Limb (tissue), 2 donors: ENCODE measurements around the gene NUP153.
"Not testable (repeated sequence)": the region's sequence is repeated elsewhere in the genome, so short reads cannot be mapped to it uniquely, and the experiment has no call there.

ENCODE experiments used
- DNase-seq, 2 donors: peaks; one replicate each; pipeline ENCODE4 v3.0.0-alpha.2; 2016; ENCODE audit errors: extremely low spot score in 2 of 2

The NUP153 gene

DNA sequence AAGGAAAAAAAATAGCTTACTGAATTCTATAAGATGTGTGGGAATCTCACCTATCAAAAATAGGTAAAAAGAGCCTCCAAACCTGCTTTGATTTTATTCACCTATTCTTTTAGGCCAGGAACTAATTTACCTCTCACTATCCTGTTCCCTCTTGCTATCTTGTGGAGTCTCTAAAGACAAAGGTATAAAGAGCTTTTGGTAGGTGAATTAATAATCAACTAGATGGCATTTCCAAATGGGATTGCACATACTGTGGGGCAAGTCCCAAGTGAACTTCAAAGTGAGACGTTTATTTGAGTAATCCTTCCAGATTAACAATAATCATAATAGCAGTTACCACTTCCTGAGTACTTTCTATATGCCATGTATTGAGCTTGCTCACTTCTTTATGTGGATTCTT is 103.8 kb downstream of the NUP153 start:
- no peak for DNase-seq

DNA sequence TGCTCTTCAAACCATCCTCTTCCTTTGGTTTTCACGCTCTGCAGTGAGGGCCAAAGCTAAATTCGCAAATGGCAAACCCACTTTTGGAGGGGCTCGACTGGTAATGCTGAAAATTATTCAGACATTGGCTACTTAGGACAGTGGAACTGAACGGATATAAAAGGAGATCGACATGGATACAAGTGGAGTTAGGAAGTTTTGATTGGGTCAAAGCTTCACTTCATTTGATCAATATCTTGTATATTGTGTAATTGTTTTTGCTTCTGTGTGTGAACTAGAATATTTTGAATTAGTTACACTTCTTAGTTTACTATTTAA is 105.4 kb downstream of the NUP153 start:
- DNase-seq: no peak

DNA sequence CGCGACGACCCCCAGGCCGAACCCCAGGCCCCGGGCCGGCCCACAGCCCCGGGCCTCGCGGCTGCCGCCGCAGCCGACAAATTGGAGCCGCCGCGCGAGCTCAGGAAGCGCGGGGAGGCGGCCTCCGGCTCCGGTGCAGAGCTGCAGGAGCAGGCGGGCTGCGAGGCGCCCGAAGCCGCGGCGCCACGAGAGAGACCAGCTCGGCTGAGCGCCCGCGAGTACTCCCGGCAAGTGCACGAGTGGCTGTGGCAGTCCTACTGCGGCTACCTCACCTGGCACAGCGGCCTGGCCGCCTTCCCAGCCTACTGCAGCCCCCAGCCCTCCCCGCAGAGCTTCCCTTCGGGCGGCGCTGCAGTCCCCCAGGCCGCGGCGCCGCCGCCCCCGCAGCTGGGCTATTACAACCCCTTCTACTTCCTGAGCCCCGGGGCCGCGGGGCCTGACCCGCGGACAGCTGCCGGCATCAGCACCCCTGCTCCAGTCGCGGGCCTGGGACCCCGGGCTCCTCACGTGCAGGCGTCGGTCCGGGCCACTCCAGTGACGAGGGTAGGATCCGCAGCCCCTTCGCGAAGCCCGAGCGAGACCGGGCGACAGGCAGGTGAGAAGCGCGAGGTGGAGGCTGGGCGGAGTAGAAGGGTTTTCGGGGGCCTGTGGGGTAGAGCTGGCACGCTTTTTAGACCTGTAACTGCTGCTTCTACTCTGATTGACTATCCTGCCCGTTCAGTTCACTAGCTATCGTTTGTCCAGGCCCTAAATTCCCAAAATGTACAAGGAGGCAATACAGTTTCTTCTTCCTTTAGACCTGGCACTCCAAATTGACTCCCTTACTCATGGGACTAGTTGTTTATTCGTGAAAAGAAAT is 106.0 kb downstream of the NUP153 start:
- peak; percentile 24 to 78 for DNase-seq

DNA sequence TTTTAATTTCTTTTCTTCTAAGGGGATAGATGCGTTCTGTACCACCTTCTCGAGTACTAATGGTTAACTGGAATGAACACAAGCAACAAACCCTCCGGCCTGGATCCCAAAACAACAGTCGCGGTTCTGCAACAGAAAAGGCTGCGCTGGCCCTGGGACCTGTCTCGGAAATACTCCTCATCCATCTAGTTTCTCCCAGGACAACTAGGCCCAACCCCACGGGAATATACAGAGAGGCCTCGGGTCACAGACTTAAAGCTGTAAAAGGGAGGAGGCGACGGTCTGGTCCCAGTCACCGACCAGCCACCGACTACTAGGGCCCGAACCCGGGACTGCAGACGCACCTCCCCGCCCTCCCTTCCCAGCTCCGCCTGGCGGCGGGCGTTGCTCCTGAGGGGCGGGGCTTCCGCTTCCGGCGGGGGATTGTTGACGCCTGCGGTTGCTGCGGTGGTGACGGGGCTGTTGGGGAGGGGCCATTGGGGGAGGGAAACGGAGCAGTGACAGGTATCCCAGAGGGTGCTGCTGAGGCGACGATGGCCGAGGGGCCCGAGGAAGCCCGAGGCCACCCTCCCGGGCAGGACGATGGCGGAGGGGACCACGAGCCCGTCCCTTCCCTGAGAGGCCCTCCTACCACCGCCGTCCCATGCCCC is 106.7 kb downstream of the NUP153 start, which contains the start of gene FAM8A1:
FAM8A1 (plus strand) TSS at position 426 of the 650 bp plus-strand sequence; CDS start at position 534, 108 bp downstream.
- peak; percentile 91 to 97 for DNase-seq

DNA sequence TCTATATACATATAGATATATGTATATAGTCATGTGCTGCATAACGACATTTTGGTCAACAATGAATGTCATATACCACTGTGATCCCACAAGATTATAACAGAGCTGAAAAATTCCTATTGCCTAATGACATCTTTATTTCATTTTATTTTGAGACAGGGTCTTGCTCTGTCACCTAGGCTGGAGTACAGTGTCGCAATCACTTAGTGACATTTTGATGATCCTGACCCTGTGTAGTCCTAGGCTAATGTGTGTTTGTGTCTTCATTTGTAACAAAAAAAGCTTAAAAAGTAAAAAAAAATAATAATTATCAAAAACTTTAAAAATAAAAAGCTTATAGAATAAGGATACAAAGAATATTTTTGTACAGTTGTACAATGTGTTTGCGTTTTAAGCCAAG is 110.6 kb downstream of the NUP153 start:
- no peak for DNase-seq

DNA sequence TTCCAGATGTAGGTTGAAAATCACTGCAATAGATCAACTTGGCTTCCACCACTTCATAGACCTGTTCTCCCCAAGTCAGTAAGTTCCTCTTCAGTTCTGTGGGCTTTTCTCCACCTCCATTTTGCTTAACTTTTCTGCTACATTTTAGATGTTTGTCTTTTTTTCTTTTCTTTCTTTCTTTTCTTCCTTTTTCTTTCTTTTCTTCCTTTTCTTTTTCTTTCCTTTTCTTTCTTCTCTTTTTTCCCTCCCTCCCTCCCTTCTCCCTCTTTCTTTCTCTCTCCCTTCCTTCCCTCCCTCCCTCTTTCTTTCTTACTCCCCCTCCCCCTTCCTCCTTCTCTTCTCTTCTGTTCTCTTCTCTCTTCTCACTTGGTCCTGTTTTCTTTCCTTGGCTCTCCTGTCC is 113.5 kb downstream of the NUP153 start:
- no peak for DNase-seq

DNA sequence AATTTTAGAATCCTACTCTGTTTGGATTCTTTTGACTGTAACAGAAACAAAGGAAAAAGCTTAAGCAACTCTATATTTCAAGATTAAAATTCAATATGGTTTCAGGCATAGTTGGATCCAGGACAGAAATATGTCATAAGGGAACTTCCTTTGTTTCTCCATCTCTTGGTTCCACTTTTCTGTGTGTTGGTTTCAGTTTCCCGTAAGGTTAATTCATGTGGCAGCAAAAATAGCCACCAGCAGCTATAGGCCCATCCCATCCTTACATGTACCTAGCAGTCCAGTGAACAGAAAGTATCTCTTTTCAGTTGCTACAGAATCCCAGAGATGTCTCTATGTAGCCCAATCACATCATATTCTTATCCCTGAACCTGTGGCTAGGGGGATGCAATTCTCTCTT is 115.4 kb downstream of the NUP153 start:
- DNase-seq: no peak

DNA sequence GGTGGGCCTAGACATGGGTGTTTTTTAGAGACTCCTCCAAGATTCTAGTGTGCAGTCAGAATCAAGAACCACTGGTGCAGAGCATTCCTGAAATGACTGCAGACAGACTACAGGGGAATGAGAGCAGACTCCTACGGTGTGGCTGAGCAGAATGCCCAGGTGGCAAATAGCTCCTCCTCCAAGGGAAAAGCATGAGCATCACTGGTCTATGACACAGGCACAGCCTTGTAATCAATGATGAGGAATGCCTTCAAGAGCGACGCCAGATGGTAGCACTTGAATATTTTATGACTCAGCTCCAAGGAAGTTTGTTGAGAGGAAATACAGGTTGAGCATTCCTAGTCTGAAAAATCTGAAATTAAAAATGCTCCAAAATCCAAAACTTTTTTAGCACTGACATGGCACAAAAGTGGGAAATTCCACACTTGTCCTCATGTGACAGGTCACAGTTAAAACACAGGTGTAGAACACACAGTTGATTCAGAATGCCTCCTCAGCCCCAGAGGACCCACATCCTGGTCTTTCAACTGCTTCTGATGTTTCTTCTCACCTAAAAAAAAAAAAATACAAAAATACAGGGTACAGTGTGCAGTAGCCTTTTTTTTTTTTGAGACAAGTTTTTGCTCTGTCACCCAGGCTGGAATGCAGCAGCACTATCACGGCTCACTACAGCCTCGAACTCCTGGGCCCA is 117.2 kb downstream of the NUP153 start:
- peak in 1 of 2 donors; percentile 7 for DNase-seq

DNA sequence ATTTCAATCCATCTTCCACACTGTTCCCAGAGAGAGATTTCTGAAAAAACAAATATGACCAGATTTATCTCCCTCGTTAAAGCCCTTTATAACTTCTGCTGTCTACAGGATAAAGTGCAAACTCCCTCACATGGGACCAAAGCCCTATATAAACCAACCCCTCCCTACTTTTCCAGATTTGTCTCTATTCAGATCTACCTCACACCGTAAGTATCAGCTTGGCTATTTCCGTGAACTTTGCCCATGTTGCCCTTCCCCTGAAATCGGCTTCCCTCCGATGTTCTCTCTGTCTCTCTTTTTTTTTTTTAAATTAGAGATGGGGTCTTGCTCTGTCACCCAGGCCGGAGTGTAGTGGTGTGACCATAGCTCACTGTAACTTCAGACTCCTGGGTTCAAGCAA is 118.7 kb downstream of the NUP153 start:
- no peak for DNase-seq

DNA sequence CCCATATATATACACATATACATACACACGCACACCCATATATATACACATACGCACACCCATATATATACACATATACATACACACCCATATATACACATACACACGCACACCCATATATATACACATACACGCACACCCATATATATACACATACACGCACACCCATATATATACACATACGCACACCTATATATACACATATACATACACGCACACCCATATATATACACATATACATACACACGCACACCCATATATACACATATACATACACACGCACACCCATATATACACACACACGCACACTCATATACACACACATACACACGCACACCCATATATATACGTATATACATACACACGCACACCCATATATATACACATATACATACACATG is 120.1 kb downstream of the NUP153 start:
- not testable (repeated sequence) for DNase-seq

DNA sequence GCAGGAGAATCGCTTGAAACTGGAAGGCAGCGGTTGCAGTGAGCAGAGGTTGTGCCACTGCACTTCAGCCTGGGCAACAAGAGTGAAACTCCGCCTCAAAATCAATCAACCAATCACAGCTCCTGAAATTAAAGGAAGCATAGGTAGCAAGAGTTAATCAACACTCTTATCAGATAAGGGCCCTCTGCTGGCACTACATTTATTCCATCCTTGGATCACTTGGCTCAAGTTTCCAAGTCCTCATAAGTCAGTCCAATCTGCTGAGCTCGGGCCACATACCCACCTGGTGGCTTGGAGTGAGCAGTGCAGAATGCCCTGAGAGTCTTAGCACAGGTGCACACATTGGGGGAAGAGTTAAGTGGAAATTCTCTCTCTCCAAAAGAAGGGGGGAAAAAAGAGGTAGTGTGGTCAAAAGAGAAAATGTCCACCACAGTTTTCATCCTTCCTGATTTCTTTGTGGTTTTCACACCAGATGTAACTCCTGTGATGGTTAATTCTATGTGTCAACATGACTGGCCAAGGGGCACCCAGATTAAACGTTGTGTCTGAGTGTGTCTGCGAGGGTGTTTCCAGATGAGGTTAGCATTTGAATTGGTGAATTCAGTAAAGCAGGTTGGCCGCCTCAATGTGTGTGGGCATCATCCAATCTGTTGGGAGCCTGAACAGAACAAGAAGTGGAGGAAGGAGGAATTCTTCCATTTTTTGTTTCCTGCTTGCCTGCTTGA is 120.8 kb downstream of the NUP153 start:
- DNase-seq: no peak

DNA sequence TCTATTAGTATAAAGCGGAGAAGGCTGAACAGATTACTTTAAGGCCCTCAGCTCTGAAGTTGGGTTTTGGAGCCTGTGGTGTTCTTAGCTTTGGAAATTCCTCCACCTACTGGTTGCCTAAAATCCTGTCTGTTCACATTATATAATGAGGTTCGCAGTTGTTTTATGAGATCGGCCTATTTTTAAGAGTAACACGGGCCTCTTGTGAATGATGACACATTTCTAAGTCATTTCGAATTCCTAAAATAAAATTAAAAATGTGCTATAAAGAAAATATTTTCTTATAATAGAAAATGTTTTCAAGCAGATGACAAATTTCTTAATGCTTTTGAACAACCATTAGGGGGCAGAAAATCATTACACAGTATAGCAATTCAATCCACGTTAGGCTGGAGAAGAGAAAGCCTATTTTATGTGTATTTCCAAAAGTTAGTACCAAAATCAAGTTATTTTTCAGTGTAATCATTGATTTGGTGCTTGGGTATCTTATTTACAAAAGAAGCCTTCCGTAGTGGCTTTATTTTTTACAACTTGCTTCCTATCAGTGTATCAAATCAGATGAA is 122.4 kb downstream of the NUP153 start:
- peak; percentile 36 to 91 for DNase-seq

DNA sequence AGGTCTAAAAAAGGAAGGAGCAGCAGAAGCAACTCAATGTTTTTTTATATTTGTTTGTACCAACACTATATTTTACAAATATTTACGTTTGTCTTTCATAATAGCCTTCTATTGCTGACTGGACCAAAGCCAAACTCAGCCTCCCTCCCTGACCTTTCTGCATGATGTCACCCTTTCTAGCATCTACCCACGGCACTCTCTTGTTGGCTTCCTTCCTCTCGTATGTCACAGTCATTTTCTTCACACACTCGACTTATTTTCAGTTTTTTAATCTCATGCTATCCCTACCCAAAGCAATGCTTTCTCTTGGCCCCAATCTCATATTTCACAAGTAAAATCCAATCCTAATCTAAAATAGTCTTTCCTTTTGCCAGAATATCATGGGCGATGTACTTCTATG is 122.9 kb downstream of the NUP153 start:
- no peak for DNase-seq

DNA sequence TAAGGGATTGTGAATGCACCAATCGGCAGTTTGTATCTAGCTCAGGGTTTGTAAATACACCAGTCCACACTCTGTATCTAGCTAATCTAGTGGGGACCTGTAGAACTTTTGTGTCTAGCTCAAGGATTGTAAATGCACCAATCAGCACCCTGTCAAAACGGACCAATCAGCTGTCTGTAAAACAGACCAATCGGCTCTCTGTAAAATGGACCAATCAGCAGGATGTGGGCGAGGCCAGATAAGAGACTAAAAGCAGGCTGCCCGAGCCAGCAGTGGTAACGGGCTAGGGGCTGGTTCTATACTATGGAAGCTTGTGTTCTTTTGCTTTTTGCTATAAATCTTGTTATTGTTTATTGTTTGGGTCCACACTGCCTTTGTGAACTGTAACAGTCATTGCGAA is 125.4 kb downstream of the NUP153 start:
- DNase-seq: not testable (repeated sequence)

DNA sequence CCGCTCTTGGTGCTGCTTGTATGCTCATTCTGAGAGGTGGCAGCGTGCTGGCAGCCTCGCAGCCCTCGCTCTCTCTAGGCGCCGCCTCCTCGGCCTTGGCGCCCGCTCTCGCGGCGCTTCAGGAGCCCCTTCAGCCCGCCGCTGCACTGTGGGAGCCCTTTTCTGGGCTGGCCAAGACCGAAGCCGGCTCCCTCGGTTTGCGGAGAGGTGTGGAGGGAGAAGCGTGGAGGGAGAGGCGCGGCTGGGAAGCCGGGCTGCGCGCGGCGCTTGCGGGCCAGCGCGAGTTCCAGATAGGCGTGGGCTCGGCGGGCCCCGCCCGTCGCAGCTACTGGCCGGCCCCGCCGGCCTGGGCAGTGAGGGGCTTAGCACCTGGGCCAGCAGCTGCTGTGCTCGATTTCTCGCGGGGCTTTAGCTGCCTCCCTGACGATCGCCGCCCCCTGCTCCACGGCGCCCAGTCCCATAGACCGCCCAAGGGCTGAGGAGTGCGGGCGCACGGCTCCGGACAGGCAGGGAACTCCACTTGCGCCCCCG is 126.1 kb downstream of the NUP153 start:
- peak; percentile 11 to 71 for DNase-seq

DNA sequence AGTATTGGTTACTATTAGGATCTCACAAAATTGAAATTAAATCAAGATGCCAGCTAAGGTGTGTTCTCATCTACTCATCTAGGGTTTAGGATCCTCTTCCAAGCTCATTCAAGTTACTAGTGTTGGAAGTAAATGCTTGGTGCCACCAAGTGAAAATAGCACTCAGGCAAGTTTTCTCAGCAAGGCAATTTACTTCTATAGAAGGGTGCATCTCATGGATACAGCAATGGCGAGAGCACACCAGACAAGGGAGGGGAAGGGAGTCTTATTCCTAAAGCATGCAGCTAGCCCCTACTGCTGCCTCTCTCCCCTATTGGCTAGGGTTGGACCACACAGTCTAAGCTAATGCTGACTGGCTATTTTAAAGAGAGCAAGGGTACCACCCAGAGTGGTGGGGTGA is 129.7 kb downstream of the NUP153 start:
- DNase-seq: no peak

DNA sequence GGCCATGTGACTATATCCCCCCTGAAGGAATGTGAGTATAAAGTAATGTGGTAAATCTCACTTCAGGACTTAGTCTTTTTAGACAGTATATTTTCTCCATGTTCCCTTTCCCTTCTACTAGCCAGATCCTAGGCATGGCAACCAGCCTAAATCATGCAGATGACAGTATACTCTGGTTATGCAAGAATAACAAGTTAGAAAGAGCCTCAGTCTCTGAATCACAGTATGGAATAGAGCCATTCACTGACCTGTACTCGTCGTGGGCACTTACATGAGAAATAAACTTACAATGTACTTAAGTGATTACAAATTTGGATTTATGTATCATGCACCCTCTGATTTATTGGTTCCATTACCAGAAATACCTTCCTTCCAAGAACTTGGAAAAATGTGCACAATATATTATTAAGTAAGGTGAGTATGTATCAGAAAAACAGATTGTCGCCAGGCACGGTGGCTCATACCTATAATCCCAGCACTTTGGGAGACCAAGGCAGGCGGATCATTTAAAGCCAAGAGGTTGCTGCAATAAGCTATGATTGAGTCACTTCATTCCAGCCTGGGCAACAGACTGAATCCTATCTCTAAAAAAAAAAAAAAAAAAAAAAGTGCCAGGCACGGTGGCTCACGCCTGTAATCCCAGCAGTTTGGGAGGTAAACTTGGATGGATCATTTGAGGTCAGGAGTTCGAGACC is 131.7 kb downstream of the NUP153 start:
- DNase-seq: no peak

DNA sequence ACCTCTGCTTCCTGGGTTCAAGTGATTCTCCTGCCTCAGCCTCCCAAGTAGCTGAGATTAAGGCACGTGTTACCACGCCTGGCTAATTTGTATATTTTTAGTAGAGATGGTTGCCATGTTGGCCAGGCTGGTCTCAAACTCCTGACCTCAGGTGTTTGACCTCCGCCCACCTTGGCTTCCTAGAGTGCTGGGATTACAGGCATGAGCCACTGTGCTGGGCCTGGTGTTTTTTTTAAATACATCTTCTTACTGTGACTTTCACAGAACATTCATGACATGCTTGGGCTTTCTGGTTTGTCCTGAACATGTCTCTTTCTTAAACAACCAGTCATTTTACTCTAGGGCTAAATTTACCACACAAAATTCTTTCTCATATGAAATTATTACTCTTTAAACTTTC is 141.3 kb downstream of the NUP153 start:
- DNase-seq: no peak
